Bronchial epithelial cell (primary cell): Measurements from ENCODE around the gene PXK. TPM values are rescaled to one million over a fixed set of nuclear protein-coding genes. Genes with fewer than 3 reads are reported as not detected.
A peak's percentile ranks its signal among the peaks of the same experiment; 100 is the strongest.

Experiments used
- DNase-seq: peaks from one replicate; pipeline ENCODE4 v3.0.0-alpha.2; 2010; ENCODE audit warnings: low read depth
- FAIRE-seq: peaks from 2 replicates; lab custom pipeline; 2011; peaks lifted over from hg19 to GRCh38; lab: Jason Lieb, UNC
- H3K27me3 ChIP-seq: 2 replicates; pipeline ENCODE4 v1.5.1; 2011; ENCODE audit warnings: low read length; ENCODE audit not compliant: control insufficient read depth, insufficient read depth
- H3K36me3 ChIP-seq: 2 replicates; pipeline ENCODE4 v1.5.1; 2011; ENCODE audit warnings: low read length; ENCODE audit not compliant: control insufficient read depth, insufficient read depth
- H3K4me3 ChIP-seq: 2 replicates; pipeline ENCODE4 v1.5.1; 2011; ENCODE audit warnings: mild to moderate bottlenecking, low read depth, low read length, control low read depth
- CTCF ChIP-seq: IDR thresholded peaks from 2 replicates; pipeline ENCODE4 v1.5.1; 2011; ENCODE audit warnings: mild to moderate bottlenecking, moderate library complexity, low read length, control low read depth, inconsistent platforms; ENCODE audit not compliant: insufficient read depth, severe bottlenecking
- total RNA-seq: library from RNA; depleted of rRNA; stranded (reverse); fragments of >200 nt; gene quantifications from 2 replicates; pipeline ENCODE4 v1.2.1, GENCODE V29; 2014

Gene PXK
- total RNA-seq, 1 donor from 2014 or later, result 12.4 TPM

GRCh38 chr3:58466899-58467563, 134.3 kb downstream of the PXK start:
- no peak for TF ChIP-seq CTCF
- Histone ChIP-seq H3K36me3 (no peaks in the 10 kb centered on the region), H3K27me3 (peaks cover 2% of the 10 kb centered on the region), H3K4me3 (no peak overlapping the region)
- DNase-seq (no peak), FAIRE-seq (no peak)

- H3K27me3 ChIP-seq, result peaks cover 2% of the 10 kb centered on the region
- H3K36me3 ChIP-seq, result no peaks in the 10 kb centered on the region
- FAIRE-seq (no peak), DNase-seq (no peak)
- no peak overlapping the region for H3K4me3 ChIP-seq
- TF ChIP-seq CTCF, result no peak
Observed at GRCh38 chr3:58469096-58469495, 136.4 kb downstream of the PXK start.

GRCh38 chr3:58470363-58471024, 137.8 kb downstream of the PXK start:
- TF ChIP-seq CTCF, result no peak
- no peak overlapping the region for H3K4me3 ChIP-seq
- H3K27me3 ChIP-seq, result peaks cover 2% of the 10 kb centered on the region

GRCh38 chr3:58471025-58471887, 138.6 kb downstream of the PXK start:
- no peak for TF ChIP-seq CTCF
- peak; percentile 85 for FAIRE-seq
- peak; percentile 98 for DNase-seq
- no peak overlapping the region for H3K4me3 ChIP-seq
- H3K36me3 ChIP-seq, result no peaks in the 10 kb centered on the region
- peaks cover 2% of the 10 kb centered on the region for H3K27me3 ChIP-seq

More at GRCh38 chr3:58470363-58471024, 137.8 kb downstream of the PXK start:
- DNase-seq (no peak), FAIRE-seq (no peak)
- no peaks in the 10 kb centered on the region for H3K36me3 ChIP-seq

- FAIRE-seq (no peak), DNase-seq (no peak)
- Histone ChIP-seq H3K4me3 (no peak overlapping the region), H3K27me3 (peaks cover 2% of the 10 kb centered on the region), H3K36me3 (no peaks in the 10 kb centered on the region)
- no peak for TF ChIP-seq CTCF
Observed at GRCh38 chr3:58473275-58473674, 140.6 kb downstream of the PXK start.
